IMR-90 (cell line): Measurements from ENCODE around the gene SMIM7. TPM values are rescaled to one million over a fixed set of nuclear protein-coding genes. Genes with fewer than 3 reads are reported as not detected.

ENCODE experiments used
- ATAC-seq: fragments of 200-7000 bp; cut with Tn5 transposase; 2 replicates; pipeline ENCODE4 v1.9.1; 2020; ENCODE audit warnings: low read depth, mild to moderate bottlenecking, moderate library complexity
- BruUV-seq: library from RNA; stranded (reverse); fragments of 400-500 nt; replicated peaks from 2 replicates; lab custom pipeline; 2021; lab: Mats Ljungman, UMichigan
- CTCF ChIA-PET: fragments of 300-600 bp; formaldehyde crosslinking; extraction: SDS; loops from one replicate; lab custom pipeline; 2021; ENCODE audit warnings: antibody characterized with exemption; lab: Yijun Ruan, JAX
- POLR2A ChIA-PET: fragments of 300-600 bp; sonication (Branson Sonifier 250); formaldehyde crosslinking; loops from one replicate; lab custom pipeline; 2022; ENCODE audit warnings: antibody characterized with exemption; ENCODE audit not compliant: unreplicated experiment; lab: Charles Lee
- DNase-seq: peaks from one replicate; pipeline ENCODE4 v3.0.0; 2013
- H2AFZ ChIP-seq: replicated peaks from 2 replicates; pipeline ENCODE3; 2013; ENCODE audit warnings: low read length, mild to moderate bottlenecking; ENCODE audit not compliant: poor library complexity
- H2AK5ac ChIP-seq: 2 replicates; pipeline ENCODE4 v1.6.1; 2013; ENCODE audit warnings: low read depth, low read length, inconsistent platforms
- H2AK9ac ChIP-seq: replicated peaks from 2 replicates; pipeline ENCODE3; 2013; ENCODE audit warnings: mild to moderate bottlenecking, low read depth, low read length, moderate library complexity; ENCODE audit not compliant: poor library complexity
- H2BK120ac ChIP-seq: 2 replicates; pipeline ENCODE4 v1.6.1; 2013; ENCODE audit warnings: low read depth, low read length, inconsistent platforms
- H2BK15ac ChIP-seq: 3 replicates; pipeline ENCODE4 v1.6.1; 2013; ENCODE audit warnings: low read depth, low read length, inconsistent platforms
- H2BK20ac ChIP-seq: 2 replicates; pipeline ENCODE4 v1.6.1; 2013; ENCODE audit warnings: low read depth, mild to moderate bottlenecking, inconsistent platforms, low read length, moderate library complexity
- H2BK5ac ChIP-seq: 2 replicates; pipeline ENCODE4 v1.6.1; 2013; ENCODE audit warnings: mild to moderate bottlenecking, low read depth, low read length, inconsistent platforms; ENCODE audit not compliant: poor library complexity, severe bottlenecking
- H3K14ac ChIP-seq: replicated peaks from 2 replicates; pipeline ENCODE4 v1.6.1; 2013; ENCODE audit warnings: low read depth, low read length, inconsistent platforms
- H3K18ac ChIP-seq: 2 replicates; pipeline ENCODE4 v1.6.1; 2013; ENCODE audit warnings: low read depth, low read length, control low read depth
- H3K23ac ChIP-seq: 2 replicates; pipeline ENCODE4 v1.6.1; 2013; ENCODE audit warnings: low read depth, low read length, inconsistent platforms
- H3K27ac ChIP-seq: 2 replicates; pipeline ENCODE4 v1.5.1; 2013; ENCODE audit warnings: mild to moderate bottlenecking, control low read depth, low read length; ENCODE audit not compliant: insufficient read depth
- H3K27me3 ChIP-seq: 2 replicates; pipeline ENCODE4 v1.6.1; 2013; ENCODE audit warnings: low read length; ENCODE audit not compliant: control insufficient read depth, insufficient read depth
- H3K36me3 ChIP-seq: 2 replicates; pipeline ENCODE4 v1.6.1; 2013; ENCODE audit warnings: low read length, mixed read lengths; ENCODE audit not compliant: control insufficient read depth, insufficient read depth
- H3K4ac ChIP-seq: 2 replicates; pipeline ENCODE4 v1.6.1; 2013; ENCODE audit warnings: low read depth, low read length, inconsistent platforms
- H3K4me1 ChIP-seq: 2 replicates; pipeline ENCODE4 v1.6.1; 2013; ENCODE audit warnings: low read length, mixed read lengths; ENCODE audit not compliant: control insufficient read depth, insufficient read depth
- H3K4me2 ChIP-seq: 2 replicates; pipeline ENCODE4 v1.6.1; 2013; ENCODE audit warnings: low read depth, mild to moderate bottlenecking, control low read depth, low read length, moderate library complexity
- H3K4me3 ChIP-seq: 2 replicates; pipeline ENCODE4 v1.5.1; 2013; ENCODE audit warnings: low read depth, mild to moderate bottlenecking, control low read depth, low read length, moderate library complexity; ENCODE audit not compliant: insufficient read depth
- H3K56ac ChIP-seq: 2 replicates; pipeline ENCODE4 v1.6.1; 2013; ENCODE audit warnings: low read length, inconsistent platforms; ENCODE audit not compliant: insufficient read depth; ENCODE audit errors: extremely low read depth
- H3K79me1 ChIP-seq, 2 experiments: 2 replicates each; pipeline ENCODE4 v1.6.1; 2013; ENCODE audit warnings: low read length in 2 of 2, inconsistent platforms in 1 of 2, low read depth in 1 of 2
- H3K9ac ChIP-seq: 2 replicates; pipeline ENCODE4 v1.6.1; 2013; ENCODE audit warnings: low read depth, low read length, control low read depth
- H3K9me1 ChIP-seq: 2 replicates; pipeline ENCODE4 v1.6.1; 2013; ENCODE audit warnings: low read length, inconsistent platforms; ENCODE audit not compliant: insufficient read depth
- H3K9me3 ChIP-seq: 2 replicates; pipeline ENCODE4 v1.6.1; 2013; ENCODE audit warnings: low read length; ENCODE audit not compliant: control insufficient read depth, insufficient read depth
- H4K20me1 ChIP-seq: 2 replicates; pipeline ENCODE4 v1.6.1; 2013; ENCODE audit warnings: low read length, inconsistent platforms; ENCODE audit not compliant: insufficient read depth
- H4K5ac ChIP-seq: 2 replicates; pipeline ENCODE4 v1.6.1; 2013; ENCODE audit warnings: mild to moderate bottlenecking, low read depth, low read length, control low read depth
- H4K8ac ChIP-seq, 2 experiments: 2 replicates each; pipeline ENCODE4 v1.6.1; 2013; ENCODE audit warnings: low read depth in 2 of 2, low read length in 2 of 2, control low read depth in 1 of 2, inconsistent platforms in 1 of 2
- H4K91ac ChIP-seq: 2 replicates; pipeline ENCODE4 v1.6.1; 2013; ENCODE audit warnings: low read depth, low read length, inconsistent platforms; ENCODE audit not compliant: insufficient read depth
- MAZ ChIP-seq: IDR thresholded peaks from 2 replicates; pipeline ENCODE4 v1.6.1; 2012; ENCODE audit warnings: low read depth, mild to moderate bottlenecking, low read length, improper control_type of control experiment, moderate library complexity, borderline replicate concordance
- WGBS, 2 experiments: methylation state at CpG; one replicate each; pipeline versions ENCODE4 v1.1.5 to v1.1.7; 2013; ENCODE audit warnings: missing lambda C conversion rate in 2 of 2; ENCODE audit not compliant: insufficient read length in 1 of 2; ENCODE audit errors: extremely low coverage in 2 of 2; 5-methylcytosine and 5-hydroxymethylcytosine counted together
- dilution Hi-C: fragments of 300-500 bp; cut with HindIII; formaldehyde crosslinking; loops from one replicate; pipeline ENCODE4 v1.14.3; 2018; ENCODE audit warnings: low sequenced_read_pairs; ENCODE audit not compliant: unreplicated experiment
- in situ Hi-C: fragments of 300-500 bp; cut with MboI; formaldehyde crosslinking; loops from 3 replicates; pipeline ENCODE4 v1.14.3; 2019; ENCODE audit warnings: low sequenced_read_pairs, inconsistent platforms, mixed read lengths
- intact Hi-C: fragments of 100-400 bp; cut with micrococcal nuclease; formaldehyde crosslinking; loops from 2 replicates; pipeline ENCODE4 v1.10.0; 2022
- polyA plus RNA-seq, 3 experiments: library from polyadenylated mRNA; depleted of rRNA; stranded (reverse); fragments of >200 nt; gene quantifications; 2 replicates each; pipeline ENCODE4 v1.2.3, GENCODE V29; 2012; ENCODE audit warnings: low replicate concordance in 1 of 3
- total RNA-seq: library from RNA; depleted of rRNA; stranded (reverse); fragments of >200 nt; gene quantifications from 2 replicates; pipeline ENCODE4 v1.2.3, GENCODE V29; 2012

The SMIM7 gene
- total and polyA plus RNA-seq, 2 of the 4 experiments (the other 2 are of a cell fraction): 55.7 to 64.8 TPM

- no CpG with 5 or more reads among the region's 9 CpGs for WGBS, 2 experiments
These were observed 10.2 kb downstream of the SMIM7 start for GRCh38 chr19:16649734-16650133.

More at GRCh38 chr19:16649734-16650133, 10.2 kb downstream of the SMIM7 start:
- intact Hi-C loops (no loop called here), in situ Hi-C loops (no loop called here), dilution Hi-C loops (no loop called here)
- Histone ChIP-seq H2AK5ac (no peak overlapping the region), H3K14ac (no peak overlapping the region), H4K8ac (no peak overlapping the region), H2AK9ac (no peak overlapping the region), H2BK15ac (no peak overlapping the region), H4K5ac (no peak overlapping the region), H3K18ac (no peak overlapping the region), H3K36me3 (peaks cover 54% of the 10 kb centered on the region), H3K9me3 (no peaks in the 10 kb centered on the region), H3K4me3 (no peak overlapping the region), H3K9me1 (peaks cover 14% of the 10 kb centered on the region), H3K27me3 (no peaks in the 10 kb centered on the region), H4K91ac (no peak overlapping the region), H4K20me1 (peaks cover 15% of the 10 kb centered on the region; the same call in 1 of the 2 replicates), H3K4ac (no peak overlapping the region), H3K23ac (no peak overlapping the region), H3K27ac (no peak overlapping the region), H3K79me1 (peaks cover 33 to 47% of the 10 kb centered on the region in 2 experiments), H3K9ac (no peak overlapping the region), H3K56ac (no peak overlapping the region), H2BK20ac (no peak overlapping the region), H2BK5ac (no peak overlapping the region), H2BK120ac (no peak overlapping the region), H3K4me1 (no peaks in the 10 kb centered on the region), H2AFZ (no peak overlapping the region), H3K4me2 (no peak overlapping the region)
- DNase-seq: no peak
- ChIA-PET CTCF (no interaction called here), POLR2A (no interaction called here)
- BruUV-seq: no TSS peak
- no peak for TF ChIP-seq MAZ
- no peak for ATAC-seq
